Endothelial cell of umbilical vein (primary cell): Measurements from ENCODE around the gene DNAJB8. TPM values are rescaled to one million over a fixed set of nuclear protein-coding genes. Genes with fewer than 3 reads are reported as not detected.

Source experiments
- BruUV-seq: library from RNA; stranded (reverse); fragments of 400-500 nt; replicated peaks from 2 replicates; lab custom pipeline; 2021; lab: Mats Ljungman, UMichigan
- CTCF ChIA-PET: fragments of 300-600, 350-600 bp; sonication (Branson Sonifier 250); formaldehyde crosslinking; loops from one replicate; lab custom pipeline; 2021; ENCODE audit warnings: antibody characterized with exemption, inconsistent platforms; lab: Charles Lee
- POLR2A ChIA-PET: fragments of 300-600, 350-600 bp; sonication (Branson Sonifier 250); formaldehyde crosslinking; loops from one replicate; lab custom pipeline; 2021; ENCODE audit warnings: antibody characterized with exemption, inconsistent platforms; lab: Charles Lee
- DNase-seq: peaks from one replicate; pipeline ENCODE4 v3.0.0-alpha.2; 2011; ENCODE audit warnings: low read depth, low spot score
- FAIRE-seq: peaks from 2 replicates; lab custom pipeline; 2011; peaks lifted over from hg19 to GRCh38; lab: Jason Lieb, UNC
- H2AFZ ChIP-seq: 2 replicates; pipeline ENCODE4 v1.6.0; 2012; ENCODE audit warnings: low read depth, low read length, control low read depth, inconsistent platforms
- H3K27ac ChIP-seq: 2 replicates; pipeline ENCODE4 v1.5.1; 2011; ENCODE audit warnings: low read depth, mild to moderate bottlenecking, control low read depth, low read length, moderate library complexity; ENCODE audit not compliant: insufficient read depth
- H3K27me3 ChIP-seq, 2 experiments: 2 replicates each; pipeline versions ENCODE4 v1.6.0 to v1.6.1; 2011; ENCODE audit warnings: low read length in 2 of 2, mixed read lengths in 1 of 2; ENCODE audit not compliant: control insufficient read depth in 2 of 2, insufficient read depth in 2 of 2
- H3K36me3 ChIP-seq, 2 experiments: 2 replicates in 1 of 2; 3 replicates in 1 of 2; pipeline ENCODE4 v1.5.1; 2011; ENCODE audit warnings: low read length in 2 of 2, mild to moderate bottlenecking in 1 of 2, moderate library complexity in 1 of 2; ENCODE audit not compliant: control insufficient read depth in 2 of 2, insufficient read depth in 2 of 2; ENCODE audit errors: extremely low read depth in 1 of 2
- H3K4me1 ChIP-seq: 3 replicates; pipeline ENCODE4 v1.5.1; 2011; ENCODE audit warnings: mild to moderate bottlenecking, low read length; ENCODE audit not compliant: control insufficient read depth, insufficient read depth; ENCODE audit errors: extremely low read depth
- H3K4me2 ChIP-seq: 2 replicates; pipeline ENCODE4 v1.6.1; 2011; ENCODE audit warnings: low read length, control low read depth, mixed read lengths; ENCODE audit not compliant: insufficient read depth
- H3K4me3 ChIP-seq, 3 experiments: fragments of 200-600 bp in 1 of 3; sonication (generic), shearing (Covaris generic) in 1 of 3; replicated peaks in 1 of 3; 2 replicates each; pipeline ENCODE4 v1.5.1; 2011 to 2016; ENCODE audit warnings: control low read depth in 3 of 3, low read length in 3 of 3, mild to moderate bottlenecking in 2 of 3, inconsistent platforms in 1 of 3, low read depth in 1 of 3, moderate library complexity in 1 of 3; ENCODE audit not compliant: insufficient read depth in 1 of 3
- H3K79me2 ChIP-seq: 2 replicates; pipeline ENCODE4 v1.6.0; 2012; ENCODE audit warnings: low read length, inconsistent platforms; ENCODE audit not compliant: control insufficient read depth, insufficient read depth
- H3K9ac ChIP-seq: replicated peaks from 2 replicates; pipeline ENCODE3; 2011; ENCODE audit warnings: low read length, control low read depth; ENCODE audit not compliant: insufficient read depth; ENCODE audit errors: extremely low read depth
- H3K9me1 ChIP-seq: replicated peaks from 3 replicates; pipeline ENCODE4 v1.6.0; 2011; ENCODE audit warnings: mild to moderate bottlenecking, low read length; ENCODE audit not compliant: control insufficient read depth, insufficient read depth; ENCODE audit errors: extremely low read depth
- H3K9me3 ChIP-seq: replicated peaks from 2 replicates; pipeline ENCODE4 v1.5.1; 2012; ENCODE audit warnings: low read length, inconsistent platforms; ENCODE audit not compliant: control insufficient read depth, insufficient read depth
- H4K20me1 ChIP-seq: replicated peaks from 2 replicates; pipeline ENCODE3; 2011; ENCODE audit warnings: mild to moderate bottlenecking, low read length; ENCODE audit not compliant: control insufficient read depth, insufficient read depth; ENCODE audit errors: extremely low read depth
- FOS ChIP-seq: IDR thresholded peaks from 2 replicates; pipeline ENCODE4 v1.6.1; 2011; ENCODE audit warnings: mild to moderate bottlenecking, low read length, moderate library complexity, borderline replicate concordance; ENCODE audit not compliant: insufficient read depth
- GATA2 ChIP-seq: IDR thresholded peaks from 2 replicates; pipeline ENCODE4 v1.7.0; 2011; ENCODE audit warnings: low read depth, mild to moderate bottlenecking, moderate library complexity, mixed read lengths, low read length; ENCODE audit not compliant: insufficient read length, insufficient read depth
- dilution Hi-C: fragments of 300-500 bp; cut with MboI; formaldehyde crosslinking; loops from one replicate; pipeline ENCODE4 v1.15.0; 2019; ENCODE audit warnings: low sequenced_read_pairs; ENCODE audit not compliant: extremely low pct_ligation_motif_present
- intact Hi-C: fragments of 100-400 bp; cut with micrococcal nuclease; formaldehyde crosslinking; loops from one replicate; pipeline ENCODE4 v1.10.0; 2022
- polyA plus RNA-seq, 4 experiments: library from polyadenylated mRNA; depleted of rRNA in 3 of 4; stranded (reverse) in 3 of 4; unstranded in 1 of 4; fragments of >200 nt; gene quantifications; 2 replicates each; pipeline versions ENCODE4 v1.2.1 to v1.2.3, GENCODE V29; 2011 to 2012; ENCODE audit warnings: missing spikeins in 1 of 4
- total RNA-seq: library from RNA; stranded (reverse); gene quantifications from 2 replicates; pipeline ENCODE4 v1.2.3, GENCODE V29; 2021
- TF ChIP-seq, protein P1 (sequence below): IDR thresholded peaks from 2 replicates; pipeline ENCODE4 v1.6.1; 2011; ENCODE audit not compliant: insufficient read depth, insufficient read length
- TF ChIP-seq, protein P2 (sequence below), 2 donors: IDR thresholded peaks; 1 replicate in 1 of 2; 2 replicates in 1 of 2; pipeline ENCODE4 v1.5.1; 2011; ENCODE audit warnings: low read length in 2 of 2, mild to moderate bottlenecking in 2 of 2, moderate library complexity in 2 of 2, control low read depth in 1 of 2, inconsistent platforms in 1 of 2, low read depth in 1 of 2; ENCODE audit not compliant: insufficient read depth in 1 of 2; ENCODE audit errors: extremely low read depth in 1 of 2

The DNAJB8 gene
- total and polyA plus RNA-seq, 2 donors (not counting 3 experiments of a cell fraction or from before 2014, with no cell fraction given) = not detected

- H3K79me2 ChIP-seq = no peaks in the 10 kb centered on the region
- dilution Hi-C loops (no loop called here), intact Hi-C loops (no loop called here)
- no peaks in the 10 kb centered on the region for H3K4me1 ChIP-seq
- H3K36me3 ChIP-seq = no peaks in the 10 kb centered on the region
- H3K9ac ChIP-seq = no peak overlapping the region
- ChIA-PET CTCF (interaction anchor here (1.4 kb wide), 1 partner anchor 10 kb away, joined by 4 read pairs; no protein-coding TSS in a partner anchor), POLR2A (no interaction called here)
- DNase-seq = no peak
- TF ChIP-seq, protein P1, sequence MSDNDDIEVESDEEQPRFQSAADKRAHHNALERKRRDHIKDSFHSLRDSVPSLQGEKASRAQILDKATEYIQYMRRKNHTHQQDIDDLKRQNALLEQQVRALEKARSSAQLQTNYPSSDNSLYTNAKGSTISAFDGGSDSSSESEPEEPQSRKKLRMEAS = no peak
- TF ChIP-seq GATA2 (no peak), FOS (no peak)
- TF ChIP-seq, protein P2, sequence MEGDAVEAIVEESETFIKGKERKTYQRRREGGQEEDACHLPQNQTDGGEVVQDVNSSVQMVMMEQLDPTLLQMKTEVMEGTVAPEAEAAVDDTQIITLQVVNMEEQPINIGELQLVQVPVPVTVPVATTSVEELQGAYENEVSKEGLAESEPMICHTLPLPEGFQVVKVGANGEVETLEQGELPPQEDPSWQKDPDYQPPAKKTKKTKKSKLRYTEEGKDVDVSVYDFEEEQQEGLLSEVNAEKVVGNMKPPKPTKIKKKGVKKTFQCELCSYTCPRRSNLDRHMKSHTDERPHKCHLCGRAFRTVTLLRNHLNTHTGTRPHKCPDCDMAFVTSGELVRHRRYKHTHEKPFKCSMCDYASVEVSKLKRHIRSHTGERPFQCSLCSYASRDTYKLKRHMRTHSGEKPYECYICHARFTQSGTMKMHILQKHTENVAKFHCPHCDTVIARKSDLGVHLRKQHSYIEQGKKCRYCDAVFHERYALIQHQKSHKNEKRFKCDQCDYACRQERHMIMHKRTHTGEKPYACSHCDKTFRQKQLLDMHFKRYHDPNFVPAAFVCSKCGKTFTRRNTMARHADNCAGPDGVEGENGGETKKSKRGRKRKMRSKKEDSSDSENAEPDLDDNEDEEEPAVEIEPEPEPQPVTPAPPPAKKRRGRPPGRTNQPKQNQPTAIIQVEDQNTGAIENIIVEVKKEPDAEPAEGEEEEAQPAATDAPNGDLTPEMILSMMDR (IDR thresholded peaks at IDR 0.05; ENCODE audit: extremely low read depth in 1 of 2, insufficient read depth in 1 of 2, low read depth in 1 of 2, low read length in 2 of 2) = no peak
- H3K4me3 ChIP-seq = no peak overlapping the region
- H3K4me2 ChIP-seq = no peak overlapping the region
- no peaks in the 10 kb centered on the region for H4K20me1 ChIP-seq
- no peak overlapping the region for H2AFZ ChIP-seq
- no peaks in the 10 kb centered on the region for H3K9me1 ChIP-seq
- BruUV-seq = no TSS peak
- no peak for FAIRE-seq
- no peaks in the 10 kb centered on the region for H3K27me3 ChIP-seq
- no peaks in the 10 kb centered on the region for H3K9me3 ChIP-seq
- H3K27ac ChIP-seq = no peak overlapping the region
These were observed 51.4 kb downstream of the DNAJB8 start for GRCh38 chr3:128415200-128415772.
